HL-60/S4 treated with retinoic acid at 250 ng/mL for 4 days and 3 days (cell line): ENCODE measurements around the gene ACSF3.

Experiments used
- in situ Hi-C: fragments of 300-500 bp; cut with MboI; formaldehyde crosslinking; loops from 2 replicates; pipeline ENCODE4 v1.7.0; 2022; ENCODE audit warnings: low sequenced_read_pairs

ACSF3 gene

GRCh38 chr16:89055313-89055712 is 38.3 kb upstream of the ACSF3 start:
- in situ Hi-C loops: loop anchor here (25.0 kb wide), 1 partner anchor 93 kb away; no protein-coding TSS in a partner anchor

- in situ Hi-C loops: loop anchor here (25.0 kb wide), 1 partner anchor 94 kb away; no protein-coding TSS in a partner anchor
These were observed 37.6 kb upstream of the ACSF3 start for GRCh38 chr16:89055894-89056555.

DNA sequence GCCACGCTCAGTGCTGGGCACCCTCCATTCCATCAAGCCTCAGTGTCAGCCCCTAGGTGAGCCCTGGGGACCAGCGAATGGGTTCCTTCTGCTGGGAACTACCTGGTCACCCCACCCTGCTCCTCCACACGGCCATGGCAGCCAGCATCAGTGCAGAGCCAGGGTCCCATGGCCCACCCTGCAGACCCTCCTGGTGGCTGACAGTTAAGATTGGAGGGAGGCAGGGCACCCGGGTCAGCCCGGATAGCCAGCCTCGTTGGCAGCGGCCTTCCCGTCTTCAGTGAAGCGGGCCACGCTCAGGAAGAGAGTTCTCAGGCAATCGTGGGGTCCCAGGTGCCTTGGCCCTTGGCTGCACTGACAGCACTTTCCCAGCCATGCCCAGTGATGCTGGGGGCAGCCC is 37.1 kb upstream of the ACSF3 start:
- in situ Hi-C loops: loop anchor here (25.0 kb wide), 1 partner anchor 94 kb away; no protein-coding TSS in a partner anchor

DNA sequence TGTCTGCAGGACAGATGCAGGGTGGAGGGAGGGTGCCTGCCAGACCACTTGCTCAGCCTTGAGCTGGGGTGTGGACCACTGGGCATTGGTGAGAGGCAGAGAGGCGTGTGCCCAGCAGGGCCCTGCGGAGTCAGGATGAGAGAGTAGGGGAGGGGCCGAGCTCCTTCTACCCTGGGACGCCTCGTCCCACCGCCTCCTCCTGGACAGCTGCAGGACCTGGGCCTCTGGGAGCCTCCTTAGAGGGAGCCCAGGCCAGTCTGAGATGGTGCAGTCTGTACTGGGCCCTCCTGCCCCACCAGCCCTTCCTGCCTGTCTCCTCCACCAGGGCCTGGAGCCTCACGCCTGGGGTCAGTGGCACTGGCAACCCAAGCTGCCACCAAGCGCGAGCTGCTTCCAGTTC is 35.9 kb upstream of the ACSF3 start:
- in situ Hi-C loops: loop anchor here (25.0 kb wide), 1 partner anchor 95 kb away; no protein-coding TSS in a partner anchor

DNA sequence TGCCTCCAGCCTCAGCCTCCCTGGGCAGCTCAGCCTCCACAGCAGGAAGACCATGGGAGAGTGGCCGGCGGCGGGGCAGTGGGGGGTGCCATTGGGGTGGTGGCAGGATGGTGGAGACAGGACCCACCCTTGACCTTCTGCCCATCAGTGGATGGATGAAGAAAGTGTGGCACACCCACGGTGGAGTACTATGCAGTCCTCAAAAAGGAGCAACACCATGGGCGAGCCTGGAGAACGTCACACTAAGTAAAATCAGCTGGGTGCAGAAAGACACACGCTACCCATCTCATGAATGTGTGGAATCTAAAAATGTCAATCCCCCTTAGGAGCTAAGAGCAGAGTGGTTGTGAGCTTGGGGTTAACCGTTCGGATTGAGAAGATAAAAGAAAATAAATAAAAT is 34.8 kb upstream of the ACSF3 start:
- in situ Hi-C loops: loop anchor here (25.0 kb wide), 1 partner anchor 97 kb away; no protein-coding TSS in a partner anchor

- in situ Hi-C loops: loop anchor here (25.0 kb wide), 1 partner anchor 98 kb away; no protein-coding TSS in a partner anchor
These were observed 33.4 kb upstream of the ACSF3 start for GRCh38 chr16:89060207-89060794.

DNA sequence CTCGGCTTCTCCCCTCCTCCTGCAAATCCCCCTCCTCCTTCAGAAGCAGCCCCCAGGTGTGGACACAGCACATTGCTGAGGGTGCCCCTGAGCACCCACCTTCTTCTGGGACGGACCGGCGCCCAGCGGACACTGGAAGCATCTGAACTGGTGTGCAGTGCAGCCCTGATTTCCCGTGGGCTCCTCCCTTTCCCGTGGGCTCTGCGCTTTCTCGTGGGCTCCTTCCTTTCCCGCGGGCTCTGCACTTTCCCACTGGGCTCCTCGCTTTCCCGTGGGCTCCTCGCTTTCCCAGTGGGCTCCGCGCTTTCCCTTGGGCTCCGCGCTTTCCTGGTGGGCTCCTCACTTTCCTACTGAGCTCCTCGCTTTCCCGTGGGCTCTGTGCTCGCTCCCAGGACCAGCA is 32.6 kb upstream of the ACSF3 start:
- in situ Hi-C loops: loop anchor here (25.0 kb wide), 1 partner anchor 99 kb away; no protein-coding TSS in a partner anchor

GRCh38 chr16:89061590-89062380 is 31.9 kb upstream of the ACSF3 start:
- in situ Hi-C loops: loop anchor here (25.0 kb wide), 1 partner anchor 99 kb away; no protein-coding TSS in a partner anchor

GRCh38 chr16:89062389-89063345 is 31.0 kb upstream of the ACSF3 start:
- in situ Hi-C loops: loop anchor here (25.0 kb wide), 1 partner anchor 100 kb away; no protein-coding TSS in a partner anchor

DNA sequence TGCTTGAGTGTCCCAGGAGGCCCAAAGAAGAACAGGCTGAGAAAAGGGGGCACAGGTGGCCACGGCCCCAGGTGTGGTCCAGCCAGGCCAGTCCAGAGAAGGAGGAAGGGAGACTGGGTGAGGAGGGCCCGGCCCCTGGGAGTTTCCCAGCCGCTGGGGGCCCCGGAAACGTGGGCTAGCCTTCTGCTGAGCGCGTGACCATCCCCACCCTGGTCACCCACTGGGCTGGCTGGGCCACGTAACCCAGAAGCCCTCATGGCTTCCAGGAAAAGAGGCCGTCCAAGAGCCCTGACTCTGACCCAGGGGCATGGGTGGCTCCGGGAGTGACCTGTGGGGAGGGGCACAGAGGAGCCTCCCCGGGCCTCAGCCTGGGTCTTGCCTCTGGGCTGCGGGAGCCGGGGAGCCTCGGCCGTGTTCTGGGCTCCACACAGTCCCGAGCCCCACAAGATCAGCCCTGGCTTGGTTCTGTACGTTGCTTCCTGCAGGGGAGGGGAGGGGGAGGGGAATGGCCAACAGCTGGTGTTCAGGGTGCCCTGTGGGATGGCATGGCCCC is 29.8 kb upstream of the ACSF3 start:
- in situ Hi-C loops: loop anchor here (25.0 kb wide), 1 partner anchor 102 kb away; no protein-coding TSS in a partner anchor

GRCh38 chr16:89064606-89065457 is 28.8 kb upstream of the ACSF3 start:
- in situ Hi-C loops: loop anchor here (25.0 kb wide), 1 partner anchor 103 kb away; no protein-coding TSS in a partner anchor

DNA sequence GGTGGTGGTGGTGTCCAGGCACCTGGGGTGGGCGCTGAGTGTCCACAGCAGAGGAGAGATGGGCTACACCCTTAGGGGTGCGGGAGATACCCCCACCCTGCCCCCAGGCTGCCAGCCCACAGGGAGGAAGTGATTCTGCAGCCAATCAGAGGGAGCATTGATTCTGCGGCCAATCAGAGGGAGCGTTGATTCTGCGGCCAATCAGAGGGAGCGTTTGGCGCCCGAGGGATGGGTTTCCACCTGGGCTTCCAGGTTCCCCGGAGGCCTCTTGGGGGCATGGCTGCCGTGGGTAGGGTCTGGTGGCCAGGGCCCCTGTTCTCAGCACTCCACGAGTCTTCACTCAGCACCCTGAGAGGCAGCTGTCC is 28.2 kb upstream of the ACSF3 start:
- in situ Hi-C loops: loop anchor here (25.0 kb wide), 1 partner anchor 103 kb away; no protein-coding TSS in a partner anchor

GRCh38 chr16:89066721-89067120 is 26.9 kb upstream of the ACSF3 start:
- in situ Hi-C loops: loop anchor here (25.0 kb wide), 1 partner anchor 104 kb away; no protein-coding TSS in a partner anchor

DNA sequence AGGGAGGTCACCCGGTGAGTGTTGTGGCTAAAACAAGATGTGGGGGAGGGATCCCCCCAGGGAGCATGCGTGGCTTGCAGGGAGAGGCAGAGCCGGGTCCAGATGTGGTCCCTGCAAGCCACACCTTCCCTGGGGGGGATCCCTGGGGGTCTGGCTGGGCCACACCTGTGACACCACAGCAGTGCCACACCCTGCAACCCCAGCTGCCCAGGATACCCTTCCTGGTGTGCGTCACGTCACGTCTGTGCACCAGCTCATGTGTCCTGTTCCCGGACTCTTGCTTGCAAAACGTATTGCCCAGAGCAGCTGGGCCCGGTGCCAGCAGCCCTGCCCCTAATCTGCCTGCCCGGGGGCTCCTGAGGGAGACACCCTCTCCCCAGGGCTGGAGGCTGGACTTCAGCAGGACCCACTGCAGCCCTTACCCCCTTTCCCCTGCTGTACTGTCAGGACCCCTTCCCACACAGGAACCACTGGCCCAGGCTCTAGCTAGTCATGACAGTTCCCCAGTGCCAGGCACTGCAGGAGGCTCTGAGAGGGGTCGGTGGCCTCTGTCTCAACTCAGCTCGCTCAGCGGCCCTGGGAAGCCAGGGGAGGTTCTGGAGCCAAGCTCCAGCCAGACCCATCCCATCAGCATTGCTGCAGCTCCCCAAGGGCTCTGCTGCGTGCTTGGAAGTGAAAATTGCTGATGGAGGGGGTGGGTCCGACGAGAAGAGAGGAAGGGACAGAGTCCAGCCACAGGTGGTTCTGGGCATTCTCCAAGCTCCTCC is 25.8 kb upstream of the ACSF3 start:
- in situ Hi-C loops: loop anchor here (25.0 kb wide), 1 partner anchor 106 kb away; no protein-coding TSS in a partner anchor

DNA sequence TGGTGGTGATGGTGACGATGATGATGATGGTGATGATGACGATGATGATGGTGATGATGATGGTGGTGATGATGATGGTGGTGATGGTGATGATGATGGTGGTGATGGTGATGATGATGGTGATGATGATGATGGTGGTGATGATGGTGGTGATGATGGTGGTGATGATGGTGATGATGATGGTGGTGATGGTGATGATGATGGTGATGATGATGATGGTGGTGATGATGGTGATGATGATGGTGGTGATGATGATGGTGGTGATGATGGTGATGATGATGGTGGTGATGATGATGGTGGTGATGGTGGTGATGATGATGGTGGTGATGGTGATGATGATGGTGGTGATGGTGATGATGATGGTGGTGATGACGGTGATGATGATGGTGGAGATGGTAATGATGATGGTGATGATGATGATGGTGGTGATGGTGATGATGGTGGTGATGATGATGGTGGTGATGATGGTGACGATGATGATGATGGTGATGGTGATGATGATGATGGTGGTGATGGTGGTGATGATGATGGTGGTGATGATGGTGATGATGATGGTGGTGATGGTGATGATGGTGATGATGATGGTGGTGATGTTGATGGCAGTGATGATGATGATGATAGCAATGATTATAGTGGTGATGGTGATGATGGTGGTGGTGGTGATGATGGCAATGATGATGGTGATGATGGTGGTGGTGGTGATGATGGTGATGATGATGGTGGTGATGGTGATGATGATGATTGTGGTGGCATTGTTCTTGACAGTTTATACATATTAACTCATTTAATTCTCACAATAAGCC is 24.6 kb upstream of the ACSF3 start:
- in situ Hi-C loops: loop anchor here (25.0 kb wide), 1 partner anchor 107 kb away; no protein-coding TSS in a partner anchor

DNA sequence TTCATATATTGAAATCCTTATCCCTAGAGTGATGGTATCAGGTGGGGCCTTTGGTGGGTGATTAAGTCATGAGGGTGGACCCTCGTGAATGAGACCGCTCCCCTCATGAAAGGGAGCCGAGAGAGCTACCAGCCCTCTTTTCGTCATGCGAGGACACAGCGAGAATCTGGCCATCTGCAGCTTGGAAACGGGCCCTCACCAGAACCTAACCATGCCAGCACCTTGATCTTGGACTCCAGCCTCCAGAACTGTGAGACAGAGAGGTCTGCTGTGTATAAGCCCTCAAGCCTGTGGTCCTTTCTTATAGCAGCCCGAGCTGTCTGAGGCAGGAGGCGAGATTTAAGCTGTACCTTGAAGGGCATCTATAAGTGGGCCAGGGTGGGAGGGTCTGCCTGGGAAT is 23.7 kb upstream of the ACSF3 start:
- in situ Hi-C loops: loop anchor here (25.0 kb wide), 1 partner anchor 108 kb away; no protein-coding TSS in a partner anchor

DNA sequence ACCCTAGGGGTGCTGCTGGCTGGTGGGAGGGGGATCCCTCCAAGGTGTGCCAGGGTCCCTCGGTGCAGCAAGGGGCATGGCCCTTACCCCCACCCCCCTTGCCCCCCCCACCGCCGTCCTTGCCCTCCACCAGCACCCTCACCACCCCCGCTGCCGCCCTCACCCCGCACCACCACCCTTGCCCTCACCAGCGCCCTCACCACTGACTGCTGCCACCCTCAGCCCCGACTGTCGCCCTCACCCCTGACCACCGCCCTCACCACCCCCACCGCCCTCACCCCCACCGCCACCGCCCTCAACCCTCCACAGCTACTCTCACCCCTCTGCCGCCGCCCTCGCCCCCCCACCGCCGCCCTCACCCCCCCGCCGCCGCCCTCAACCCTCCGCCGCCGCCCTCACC is 23.1 kb upstream of the ACSF3 start:
- in situ Hi-C loops: loop anchor here (25.0 kb wide), 1 partner anchor 108 kb away; no protein-coding TSS in a partner anchor
